Mesendoderm (in vitro differentiated cells): ENCODE results near the gene DBP.
A peak's percentile ranks its signal among the peaks of the same experiment; 100 is the strongest.

Experiments
- DNase-seq: peaks from one replicate; pipeline ENCODE4 v3.0.0; 2013
- H2AK5ac ChIP-seq: 2 replicates; pipeline ENCODE4 v1.6.1; 2013; ENCODE audit warnings: low read length, inconsistent platforms
- H2BK120ac ChIP-seq: 2 replicates; pipeline ENCODE4 v1.6.1; 2013; ENCODE audit warnings: low read depth, mild to moderate bottlenecking, low read length, moderate library complexity, mixed read lengths
- H2BK15ac ChIP-seq: replicated peaks from 2 replicates; pipeline ENCODE4 v1.6.1; 2013; ENCODE audit warnings: low read depth, mild to moderate bottlenecking, moderate library complexity
- H2BK5ac ChIP-seq: 2 replicates; pipeline ENCODE4 v1.6.1; 2013; ENCODE audit warnings: low read length, inconsistent platforms
- H3K18ac ChIP-seq: 2 replicates; pipeline ENCODE4 v1.6.1; 2013; ENCODE audit warnings: mild to moderate bottlenecking, low read length, mixed read lengths
- H3K23ac ChIP-seq: one replicate; pipeline ENCODE4 v1.6.1; 2013; ENCODE audit warnings: low read length
- H3K27ac ChIP-seq: 2 replicates; pipeline ENCODE4 v1.5.1; 2013; ENCODE audit warnings: low read depth, mild to moderate bottlenecking, inconsistent platforms, low read length, moderate library complexity
- H3K27me3 ChIP-seq: 2 replicates; pipeline ENCODE4 v1.6.1; 2013; ENCODE audit warnings: low read length, control low read depth, mild to moderate bottlenecking, inconsistent platforms; ENCODE audit not compliant: insufficient read depth, poor library complexity
- H3K36me3 ChIP-seq: 2 replicates; pipeline ENCODE4 v1.6.1; 2013; ENCODE audit warnings: low read length, inconsistent platforms; ENCODE audit not compliant: control insufficient read depth, insufficient read depth
- H3K4ac ChIP-seq: one replicate; pipeline ENCODE4 v1.6.1; 2013; ENCODE audit warnings: low read depth, mild to moderate bottlenecking, low read length, moderate library complexity
- H3K4me1 ChIP-seq: 2 replicates; pipeline ENCODE4 v1.6.1; 2013; ENCODE audit warnings: low read depth, low read length, inconsistent platforms; ENCODE audit not compliant: control insufficient read depth
- H3K4me2 ChIP-seq: 2 replicates; pipeline ENCODE4 v1.6.1; 2013; ENCODE audit warnings: low read length
- H3K4me3 ChIP-seq: 2 replicates; pipeline ENCODE4 v1.5.1; 2013; ENCODE audit warnings: mild to moderate bottlenecking, low read length
- H3K56ac ChIP-seq: one replicate; pipeline ENCODE4 v1.6.1; 2013; ENCODE audit warnings: low read length
- H3K79me1 ChIP-seq: 2 replicates; pipeline ENCODE4 v1.6.1; 2013; ENCODE audit warnings: low read length, inconsistent platforms
- H3K79me2 ChIP-seq: 2 replicates; pipeline ENCODE4 v1.6.1; 2013; ENCODE audit warnings: mild to moderate bottlenecking, low read length; ENCODE audit not compliant: control insufficient read depth, insufficient read depth
- H3K9ac ChIP-seq: 2 replicates; pipeline ENCODE4 v1.6.1; 2013; ENCODE audit warnings: low read length, inconsistent platforms
- H4K5ac ChIP-seq: one replicate; pipeline ENCODE4 v1.6.1; 2013; ENCODE audit warnings: low read length
- H4K8ac ChIP-seq: one replicate; pipeline ENCODE4 v1.6.1; 2013; ENCODE audit warnings: low read depth, mild to moderate bottlenecking, control low read depth, low read length, moderate library complexity
- WGBS: extraction: QIAGEN DNeasy Blood & Tissue Kit; methylation state at CpG from one replicate; pipeline ENCODE4 v1.1.7; 2013; ENCODE audit warnings: low lambda C conversion rate, missing lambda C conversion rate; ENCODE audit not compliant: insufficient coverage; ENCODE audit errors: extremely low coverage; 5-methylcytosine and 5-hydroxymethylcytosine counted together

DBP gene

GRCh38 chr19:48648134-48648533 is 11.0 kb upstream of the DBP start:
- no peaks in the 10 kb centered on the region for H3K36me3 ChIP-seq
- H2BK120ac ChIP-seq = no peak overlapping the region
- no peak overlapping the region for H3K4me3 ChIP-seq
- H3K79me2 ChIP-seq = no peaks in the 10 kb centered on the region
- H3K56ac ChIP-seq = no peak overlapping the region
- no peak overlapping the region for H4K8ac ChIP-seq
- WGBS = no CpG with 5 or more reads among the region's 2 CpGs
- no peak for DNase-seq
- H3K79me1 ChIP-seq = no peaks in the 10 kb centered on the region
- H2AK5ac ChIP-seq = no peak overlapping the region
- no peak overlapping the region for H3K27ac ChIP-seq
- no peak overlapping the region for H3K23ac ChIP-seq
- H3K4me1 ChIP-seq = no peaks in the 10 kb centered on the region
- no peak overlapping the region for H3K9ac ChIP-seq
- H3K4ac ChIP-seq = no peak overlapping the region
- H4K5ac ChIP-seq = no peak overlapping the region
- no peaks in the 10 kb centered on the region for H3K27me3 ChIP-seq
- H2BK5ac ChIP-seq = no peak overlapping the region
- H3K4me2 ChIP-seq = no peak overlapping the region
- no peak overlapping the region for H3K18ac ChIP-seq
- no peak overlapping the region for H2BK15ac ChIP-seq

GRCh38 chr19:48646722-48647216 is 9.6 kb upstream of the DBP start:
- Histone ChIP-seq H3K4me3 (no peak overlapping the region), H2BK120ac (no peak overlapping the region), H3K56ac (peak overlapping the region; percentile 76), H3K4ac (no peak overlapping the region), H4K5ac (no peak overlapping the region), H3K79me2 (no peaks in the 10 kb centered on the region), H3K27me3 (no peaks in the 10 kb centered on the region), H3K4me1 (no peaks in the 10 kb centered on the region), H3K18ac (no peak overlapping the region), H2BK15ac (no peak overlapping the region), H3K4me2 (peak overlapping the region; percentile 34), H3K9ac (no peak overlapping the region), H2BK5ac (no peak overlapping the region), H4K8ac (no peak overlapping the region), H3K79me1 (no peaks in the 10 kb centered on the region), H3K36me3 (no peaks in the 10 kb centered on the region), H2AK5ac (no peak overlapping the region), H3K27ac (no peak overlapping the region), H3K23ac (no peak overlapping the region)
- no CpG with 5 or more reads among the region's 10 CpGs for WGBS
- DNase-seq = peak; percentile 97

- Histone ChIP-seq H2BK120ac (peak within 1 kb of the TSS; percentile 2), H2BK5ac (peak within 1 kb of the TSS; percentile 74), H3K79me1 (no peaks in the 10 kb centered on the region), H4K5ac (no peak within 1 kb of the TSS), H2AK5ac (no peak within 1 kb of the TSS), H2BK15ac (no peak within 1 kb of the TSS), H3K36me3 (no peaks in the 10 kb centered on the region), H3K4me1 (no peaks in the 10 kb centered on the region), H3K79me2 (no peaks in the 10 kb centered on the region), H4K8ac (no peak within 1 kb of the TSS), H3K18ac (peak within 1 kb of the TSS; percentile 78), H3K9ac (peak within 1 kb of the TSS; percentile 69), H3K4ac (no peak within 1 kb of the TSS), H3K4me3 (peak within 1 kb of the TSS; percentile 63), H3K4me2 (peak within 1 kb of the TSS; percentile 96), H3K56ac (peak within 1 kb of the TSS; percentile 79), H3K27ac (peak within 1 kb of the TSS; percentile 55), H3K23ac (no peak within 1 kb of the TSS), H3K27me3 (no peaks in the 10 kb centered on the region)
- peak; percentile 93 for DNase-seq
- WGBS = no CpG with 5 or more reads among the region's 33 CpGs
These were observed 9.0 kb upstream of the DBP start, which contains the start of gene CA11 for GRCh38 chr19:48646001-48646721. CA11 (minus strand) TSS chr19:48646187; CDS start chr19:48645632, 555 bp downstream.

- H2BK120ac ChIP-seq = peak overlapping the region; percentile 2
- no peak overlapping the region for H4K5ac ChIP-seq
These were observed 8.4 kb upstream of the DBP start for GRCh38 chr19:48645620-48646000.

GRCh38 chr19:48644839-48645619 is 7.8 kb upstream of the DBP start:
- no peak overlapping the region for H2BK15ac ChIP-seq
- peak overlapping the region; percentile 13 for H3K4me3 ChIP-seq
- peak overlapping the region; percentile 55 for H3K27ac ChIP-seq
- H3K79me1 ChIP-seq = no peaks in the 10 kb centered on the region
- DNase-seq = peak; percentile 88
- no peak overlapping the region for H3K4ac ChIP-seq
- H4K5ac ChIP-seq = no peak overlapping the region
- H3K79me2 ChIP-seq = no peaks in the 10 kb centered on the region
- WGBS = no CpG with 5 or more reads among the region's 25 CpGs
- H2BK120ac ChIP-seq = peak overlapping the region; percentile 2
- H3K4me2 ChIP-seq = peak overlapping the region; percentile 96
- H3K36me3 ChIP-seq = no peaks in the 10 kb centered on the region
- H3K56ac ChIP-seq = peak overlapping the region; percentile 79
- H3K18ac ChIP-seq = peak overlapping the region; percentile 19
- no peak overlapping the region for H3K23ac ChIP-seq
- peak overlapping the region; percentile 69 for H3K9ac ChIP-seq
- H2AK5ac ChIP-seq = no peak overlapping the region
- H3K4me1 ChIP-seq = no peaks in the 10 kb centered on the region
- no peak overlapping the region for H2BK5ac ChIP-seq
- H3K27me3 ChIP-seq = no peaks in the 10 kb centered on the region
- H4K8ac ChIP-seq = no peak overlapping the region

More at GRCh38 chr19:48645620-48646000, 8.4 kb upstream of the DBP start:
- no peaks in the 10 kb centered on the region for H3K4me1 ChIP-seq
- no peaks in the 10 kb centered on the region for H3K27me3 ChIP-seq
- peak overlapping the region; percentile 74 for H2BK5ac ChIP-seq
- H3K4me2 ChIP-seq = peak overlapping the region; percentile 96
- H3K36me3 ChIP-seq = no peaks in the 10 kb centered on the region
- no peak overlapping the region for H3K4ac ChIP-seq
- H3K56ac ChIP-seq = peak overlapping the region; percentile 79
- peak overlapping the region; percentile 19 for H3K18ac ChIP-seq
- H4K8ac ChIP-seq = no peak overlapping the region
- H3K27ac ChIP-seq = peak overlapping the region; percentile 55
- no peaks in the 10 kb centered on the region for H3K79me2 ChIP-seq
- no peak for DNase-seq
- peak overlapping the region; percentile 13 for H3K4me3 ChIP-seq
- no peaks in the 10 kb centered on the region for H3K79me1 ChIP-seq
- H3K23ac ChIP-seq = no peak overlapping the region
- H2AK5ac ChIP-seq = no peak overlapping the region
- peak overlapping the region; percentile 69 for H3K9ac ChIP-seq
- no peak overlapping the region for H2BK15ac ChIP-seq
- no CpG with 5 or more reads among the region's 6 CpGs for WGBS
